ENCODE results near the gene ECPAS.

DNA sequence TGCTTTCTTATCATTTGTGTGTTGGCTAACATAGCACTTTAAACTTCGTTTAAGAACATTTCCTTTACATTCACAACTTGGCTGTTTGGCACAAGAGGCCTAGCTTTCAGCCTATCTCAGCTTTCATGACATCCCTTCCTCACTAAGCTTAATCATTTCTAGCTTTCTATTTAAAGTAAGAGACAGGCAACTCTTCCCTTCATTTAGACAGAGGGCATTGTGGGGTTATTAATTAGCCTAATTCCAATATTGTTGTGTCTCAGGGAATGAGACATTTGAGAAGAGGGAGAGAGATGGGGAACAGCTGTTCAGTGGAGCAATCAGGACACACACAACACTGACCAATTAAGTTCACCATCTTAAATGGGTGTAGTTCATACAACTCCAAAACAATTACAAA, 103.2 kb downstream of the ECPAS start:
- no peak for TF ChIP-seq EZH2 (IDR thresholded peaks at IDR 0.05; ENCODE audit: insufficient read depth, poor library complexity, severe bottlenecking)
- no peak for TF ChIP-seq EZH2phosphoT487 (IDR thresholded peaks at IDR 0.05; ENCODE audit: insufficient read depth, low read depth)
